Activated B cell treated with CpG ODN at 0.5 μM for 24 hours (primary cell): ENCODE data around the gene TMEM238. TPM values are rescaled to one million over a fixed set of nuclear protein-coding genes. Genes with fewer than 3 reads are reported as not detected.

Experiments used
- ATAC-seq: fragments of 200-7000 bp; cut with Tn5 transposase; one replicate; pipeline ENCODE4 v1.10.0; 2021; ENCODE audit warnings: low read depth, mild to moderate bottlenecking, moderate library complexity
- CTCF ChIA-PET: fragments of 350-600 bp; sonication (Branson Sonifier 250); formaldehyde crosslinking; loops from one replicate; lab custom pipeline; 2021; ENCODE audit warnings: antibody characterized with exemption; lab: Charles Lee
- POLR2A ChIA-PET: fragments of 350-600 bp; sonication (Branson Sonifier 250); formaldehyde crosslinking; loops from one replicate; lab custom pipeline; 2021; ENCODE audit warnings: antibody characterized with exemption; lab: Charles Lee
- DNase-seq: peaks from one replicate; pipeline ENCODE4 v3.0.0; 2022
- H3K27ac Mint-ChIP-seq: one replicate; pipeline ENCODE4 v1.8.0; 2020; ENCODE audit warnings: mixed read lengths
- H3K27me3 Mint-ChIP-seq: one replicate; pipeline ENCODE4 v1.8.0; 2021; ENCODE audit warnings: mixed read lengths
- H3K36me3 Mint-ChIP-seq: one replicate; pipeline ENCODE4 v1.8.0; 2021; ENCODE audit warnings: low read depth, mixed read lengths
- H3K4me1 Mint-ChIP-seq: one replicate; pipeline ENCODE4 v1.8.0; 2021; ENCODE audit warnings: mixed read lengths
- H3K4me3 Mint-ChIP-seq: one replicate; pipeline ENCODE4 v1.8.0; 2020; ENCODE audit warnings: mild to moderate bottlenecking, mixed read lengths
- H3K9me3 Mint-ChIP-seq: one replicate; pipeline ENCODE4 v1.8.0; 2020; ENCODE audit warnings: mixed read lengths
- intact Hi-C: fragments of 100-400 bp; cut with micrococcal nuclease; formaldehyde crosslinking; loops from one replicate; pipeline ENCODE4 v1.15.1; 2024
- total RNA-seq: library from RNA; stranded (reverse); gene quantifications from 2 replicates; pipeline ENCODE4 v1.2.3, GENCODE V29; 2022
- TF ChIP-seq, protein P1 (sequence below): fragments of 200-600 bp; IDR thresholded peaks from one replicate; pipeline ENCODE4 v1.8.0; 2022; ENCODE audit warnings: antibody characterized with exemption, mild to moderate bottlenecking

Gene TMEM238, protein sequence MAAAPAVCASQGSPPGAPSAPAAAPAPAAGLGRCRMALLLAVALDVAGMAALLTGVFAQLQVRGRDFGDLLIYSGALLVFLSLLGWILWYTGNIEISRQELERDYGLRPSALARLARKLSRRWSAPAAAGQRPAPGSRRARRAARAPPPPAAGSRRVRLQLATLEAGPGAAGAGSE
- total RNA-seq = 3.8 and 4.9 TPM in 2 replicates

DNA sequence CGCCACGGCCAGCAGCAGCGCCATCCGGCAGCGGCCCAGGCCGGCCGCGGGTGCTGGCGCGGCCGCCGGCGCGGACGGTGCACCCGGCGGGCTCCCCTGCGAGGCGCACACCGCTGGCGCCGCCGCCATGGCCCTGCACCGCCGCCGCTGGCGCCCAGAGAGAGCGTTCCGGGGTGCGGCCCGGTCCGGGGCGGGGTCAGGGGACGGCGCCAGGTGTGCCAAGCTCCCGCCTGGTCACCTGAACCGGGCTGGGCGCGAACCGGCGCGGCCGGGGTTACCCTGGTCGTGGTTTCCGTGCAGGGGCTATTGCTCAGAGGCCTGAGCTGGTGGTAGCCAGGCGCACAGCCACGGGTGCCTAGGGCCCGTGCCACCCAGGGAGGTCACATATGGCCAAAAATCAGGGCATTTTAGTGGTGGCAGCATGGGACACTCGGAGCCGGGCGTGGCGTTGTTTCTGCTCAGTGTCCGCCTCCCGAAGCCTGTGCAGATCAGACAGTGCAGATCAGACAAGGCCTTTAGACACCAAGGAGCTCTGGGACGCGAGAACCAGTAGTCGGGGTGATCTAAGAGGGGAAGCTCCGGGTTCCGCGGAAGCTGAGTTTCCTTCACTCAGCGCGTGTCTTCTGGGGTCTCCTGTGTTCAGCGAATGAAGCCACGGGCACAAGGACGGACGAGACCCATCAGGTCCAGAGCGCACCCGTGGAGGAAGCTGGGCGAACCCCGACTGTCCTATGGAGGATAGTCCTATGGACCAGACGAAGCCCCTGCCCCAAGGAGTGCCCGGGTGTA, at the start of gene TMEM238:
TMEM238 (minus strand) TSS at position 162 of the 789 bp plus-strand sequence; CDS start at position 129, 33 bp downstream.
- no peaks in the 10 kb centered on the region for H3K9me3 Mint-ChIP-seq
- ChIA-PET POLR2A (interaction anchor here (0.5 to 11.3 kb wide), 21 partner anchors 9 to 430 kb away, joined by 3 to 215 read pairs (median 6); partner anchors contain the start of genes FIZ1, ISOC2, KMT5C and PPP6R1), CTCF (interaction anchor here (0.6 to 3.1 kb wide), 14 partner anchors 23 to 243 kb away, joined by 3 to 18 read pairs (median 4); partner anchors contain the start of genes HSPBP1, KMT5C and UBE2S)
- TF ChIP-seq, protein P1, sequence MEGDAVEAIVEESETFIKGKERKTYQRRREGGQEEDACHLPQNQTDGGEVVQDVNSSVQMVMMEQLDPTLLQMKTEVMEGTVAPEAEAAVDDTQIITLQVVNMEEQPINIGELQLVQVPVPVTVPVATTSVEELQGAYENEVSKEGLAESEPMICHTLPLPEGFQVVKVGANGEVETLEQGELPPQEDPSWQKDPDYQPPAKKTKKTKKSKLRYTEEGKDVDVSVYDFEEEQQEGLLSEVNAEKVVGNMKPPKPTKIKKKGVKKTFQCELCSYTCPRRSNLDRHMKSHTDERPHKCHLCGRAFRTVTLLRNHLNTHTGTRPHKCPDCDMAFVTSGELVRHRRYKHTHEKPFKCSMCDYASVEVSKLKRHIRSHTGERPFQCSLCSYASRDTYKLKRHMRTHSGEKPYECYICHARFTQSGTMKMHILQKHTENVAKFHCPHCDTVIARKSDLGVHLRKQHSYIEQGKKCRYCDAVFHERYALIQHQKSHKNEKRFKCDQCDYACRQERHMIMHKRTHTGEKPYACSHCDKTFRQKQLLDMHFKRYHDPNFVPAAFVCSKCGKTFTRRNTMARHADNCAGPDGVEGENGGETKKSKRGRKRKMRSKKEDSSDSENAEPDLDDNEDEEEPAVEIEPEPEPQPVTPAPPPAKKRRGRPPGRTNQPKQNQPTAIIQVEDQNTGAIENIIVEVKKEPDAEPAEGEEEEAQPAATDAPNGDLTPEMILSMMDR = no peak
- peak within 1 kb of the TSS; percentile 99 for H3K27ac Mint-ChIP-seq
- DNase-seq = peak; percentile 58
- H3K4me1 Mint-ChIP-seq = peaks cover 56% of the 10 kb centered on the region
- peak within 1 kb of the TSS; percentile 100 for H3K4me3 Mint-ChIP-seq
- no peak for ATAC-seq
- H3K36me3 Mint-ChIP-seq = peaks cover 37% of the 10 kb centered on the region
- no peaks in the 10 kb centered on the region for H3K27me3 Mint-ChIP-seq
- intact Hi-C loops = loop anchor here (2.0 kb wide), 1 partner anchor 240 kb away; the partner anchor contains the start of gene ZNF784

DNA sequence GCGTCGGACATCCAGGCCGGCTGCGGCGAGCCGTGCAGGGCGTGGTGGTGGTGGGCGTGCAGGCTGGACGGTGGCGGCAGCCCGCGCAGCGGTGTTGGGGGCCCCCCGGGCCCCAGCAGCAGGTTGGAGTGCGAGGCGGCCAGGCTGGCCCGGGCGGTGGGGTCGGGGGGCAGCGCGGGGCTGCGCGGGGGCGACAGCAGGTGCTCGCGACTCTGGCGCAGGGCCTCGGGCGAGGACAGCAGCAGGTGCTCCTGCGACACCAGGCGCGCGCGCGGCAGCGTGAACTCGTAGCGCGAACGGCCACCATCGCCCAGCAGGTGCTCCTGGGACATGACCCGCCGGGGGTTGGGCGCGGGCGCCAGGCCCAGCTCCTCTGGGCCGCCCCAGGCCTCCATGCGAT, 49.2 kb upstream of the TMEM238 start:
- no peak for DNase-seq
- ChIA-PET CTCF (no interaction called here), POLR2A (no interaction called here)
- Mint-ChIP-seq H3K27ac (no peak overlapping the region), H3K9me3 (no peaks in the 10 kb centered on the region), H3K4me1 (no peaks in the 10 kb centered on the region), H3K36me3 (no peaks in the 10 kb centered on the region), H3K27me3 (peaks cover 45% of the 10 kb centered on the region), H3K4me3 (no peak overlapping the region)
- TF ChIP-seq, protein P1 = no peak
- no peak for ATAC-seq
- intact Hi-C loops = no loop called here

DNA sequence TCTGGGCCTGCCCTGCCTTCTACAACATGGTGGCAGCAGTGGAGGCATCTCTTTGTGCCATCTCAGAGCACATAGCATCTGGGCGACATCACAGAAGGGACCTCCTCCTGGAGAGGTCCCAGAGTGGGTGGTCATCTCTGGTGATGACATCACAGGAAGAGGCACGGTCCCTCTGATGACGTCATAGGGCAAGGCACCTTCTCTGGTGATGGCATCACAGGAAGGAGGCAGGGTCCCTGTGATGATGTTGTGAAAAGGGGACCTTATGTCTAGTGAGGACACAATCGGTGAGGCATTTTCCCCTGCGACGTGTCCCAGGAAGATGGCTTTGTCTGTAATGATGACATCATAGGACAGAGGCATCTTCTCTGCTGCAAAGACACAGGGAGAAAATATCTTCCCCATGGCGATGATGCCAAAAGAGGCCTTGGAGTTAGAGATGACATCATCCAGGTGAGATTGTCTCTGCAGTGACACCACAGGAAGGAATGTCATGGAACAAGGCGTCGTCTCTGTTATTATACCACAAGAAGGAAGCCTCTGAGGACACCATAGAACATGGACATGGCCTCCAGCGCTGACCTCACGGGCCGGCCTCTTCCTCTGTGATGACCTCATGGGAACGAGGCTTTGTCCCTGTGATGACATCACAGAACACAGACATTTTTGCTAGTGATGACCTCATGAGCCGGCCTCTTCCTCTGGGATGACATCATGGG, 48.3 kb upstream of the TMEM238 start:
- TF ChIP-seq, protein P1 = no peak
- POLR2A ChIA-PET = no interaction called here
- H3K4me3 Mint-ChIP-seq = no peak overlapping the region
- no peaks in the 10 kb centered on the region for H3K4me1 Mint-ChIP-seq
- intact Hi-C loops = no loop called here
- H3K36me3 Mint-ChIP-seq = no peaks in the 10 kb centered on the region
- ATAC-seq (no peak), DNase-seq (no peak)
- CTCF ChIA-PET = no interaction called here
- H3K27ac Mint-ChIP-seq = no peak overlapping the region
- no peaks in the 10 kb centered on the region for H3K9me3 Mint-ChIP-seq
- peaks cover 42% of the 10 kb centered on the region for H3K27me3 Mint-ChIP-seq

DNA sequence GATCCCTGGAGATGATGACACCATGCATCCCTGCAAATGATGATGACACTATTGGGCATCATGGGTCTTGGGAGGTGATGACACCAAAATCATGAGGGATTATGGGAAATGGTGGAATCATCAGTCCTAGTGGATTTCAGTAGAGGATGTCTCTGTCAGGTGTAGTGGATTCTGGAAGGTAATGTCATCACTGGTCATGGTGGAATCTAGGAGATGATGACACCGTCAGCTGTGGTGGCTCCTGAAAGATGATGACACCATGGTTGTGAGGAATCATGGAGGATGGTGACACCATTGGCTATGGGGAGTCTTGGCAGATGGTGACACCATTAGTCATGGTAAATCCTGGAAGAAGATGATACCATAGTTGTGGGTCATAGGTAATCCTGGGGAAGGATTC, 47.1 kb upstream of the TMEM238 start:
- Mint-ChIP-seq H3K4me3 (no peak overlapping the region), H3K36me3 (no peaks in the 10 kb centered on the region), H3K27ac (no peak overlapping the region), H3K27me3 (peaks cover 35% of the 10 kb centered on the region), H3K4me1 (no peaks in the 10 kb centered on the region), H3K9me3 (no peaks in the 10 kb centered on the region)
- TF ChIP-seq, protein P1 = no peak
- ATAC-seq (no peak), DNase-seq (no peak)
- intact Hi-C loops = no loop called here
- ChIA-PET CTCF (no interaction called here), POLR2A (no interaction called here)

DNA sequence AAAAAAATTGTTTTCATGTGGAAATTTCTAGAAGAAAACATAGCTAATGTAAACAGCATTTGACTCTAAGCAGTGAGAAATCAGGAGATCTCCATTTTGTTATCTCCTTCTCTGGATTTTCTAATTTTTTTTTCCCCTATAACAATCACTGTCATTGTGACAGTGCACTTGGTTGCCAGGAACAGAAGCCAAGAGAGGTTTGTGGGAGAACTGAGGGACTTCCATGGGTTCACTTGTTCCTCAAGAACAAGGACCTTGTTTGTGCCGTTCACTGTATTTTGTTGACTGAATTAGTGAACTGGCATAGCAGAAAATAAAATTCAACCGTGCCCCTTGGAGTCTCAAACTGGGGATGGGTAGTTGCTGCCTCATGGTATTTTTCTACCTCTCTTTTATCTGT, 42.0 kb upstream of the TMEM238 start:
- no peaks in the 10 kb centered on the region for H3K36me3 Mint-ChIP-seq
- no peak for ATAC-seq
- peaks cover 36% of the 10 kb centered on the region for H3K27me3 Mint-ChIP-seq

More for the DNA sequence above, 42.0 kb upstream of the TMEM238 start:
- TF ChIP-seq, protein P1 = no peak
- Mint-ChIP-seq H3K27ac (no peak overlapping the region), H3K4me3 (no peak overlapping the region), H3K9me3 (no peaks in the 10 kb centered on the region), H3K4me1 (no peaks in the 10 kb centered on the region)
- no peak for DNase-seq
- CTCF ChIA-PET = interaction anchor here (0.7 kb wide), 1 partner anchor 10 kb away, joined by 3 read pairs; no protein-coding TSS in a partner anchor
- POLR2A ChIA-PET = no interaction called here
- intact Hi-C loops = no loop called here
